ENCODE data around the gene ZWILCH.

- TF ChIP-seq POLR2A (IDR thresholded peaks at IDR 0.05) (no peak), CTCF (IDR thresholded peaks at IDR 0.05) (no peak), EP300 (IDR thresholded peaks at IDR 0.05) (no peak)
Measured at GRCh38 chr15:66574596-66574950, 69.4 kb downstream of the ZWILCH start.

Data from ovary (tissue), 3 donors.